ENCODE measurements around the gene KIF12.
"Not testable (repeated sequence)": the region's sequence is repeated elsewhere in the genome, so short reads cannot be mapped to it uniquely, and the experiment has no call there.

The KIF12 gene

DNA sequence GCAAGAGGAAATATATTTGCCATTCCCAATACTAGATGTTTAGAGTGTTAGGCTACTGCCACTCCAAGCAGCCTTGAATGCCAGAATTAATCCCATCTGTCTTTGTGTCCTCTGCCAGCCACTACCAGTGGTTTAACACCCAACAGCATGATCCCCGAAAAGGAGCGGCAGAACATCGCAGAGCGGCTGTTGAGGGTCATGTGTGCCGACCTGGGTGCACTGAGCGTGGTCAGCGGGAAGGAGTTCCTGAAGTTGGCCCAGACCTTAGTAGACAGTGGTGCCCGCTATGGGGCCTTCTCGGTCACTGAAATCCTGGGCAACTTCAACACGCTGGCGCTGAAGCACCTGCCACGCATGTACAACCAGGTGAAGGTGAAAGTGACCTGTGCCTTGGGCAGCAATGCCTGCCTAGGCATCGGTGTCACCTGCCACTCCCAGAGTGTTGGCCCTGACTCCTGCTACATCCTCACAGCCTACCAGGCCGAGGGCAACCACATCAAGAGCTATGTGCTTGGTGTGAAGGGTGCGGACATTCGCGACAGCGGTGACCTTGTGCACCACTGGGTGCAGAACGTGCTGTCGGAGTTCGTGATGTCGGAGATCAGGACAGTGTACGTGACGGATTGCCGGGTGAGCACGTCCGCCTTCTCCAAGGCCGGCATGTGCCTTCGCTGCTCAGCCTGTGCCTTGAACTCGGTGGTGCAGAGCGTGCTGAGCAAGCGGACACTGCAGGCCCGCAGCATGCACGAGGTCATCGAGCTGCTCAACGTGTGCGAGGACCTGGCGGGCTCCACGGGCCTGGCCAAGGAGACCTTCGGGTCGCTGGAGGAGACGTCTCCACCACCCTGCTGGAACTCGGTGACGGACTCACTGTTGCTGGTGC lies 50.3 kb downstream of the KIF12 start:
- DNase-seq (ENCODE audit: low spot score): no peak
- TF ChIP-seq, protein P1, sequence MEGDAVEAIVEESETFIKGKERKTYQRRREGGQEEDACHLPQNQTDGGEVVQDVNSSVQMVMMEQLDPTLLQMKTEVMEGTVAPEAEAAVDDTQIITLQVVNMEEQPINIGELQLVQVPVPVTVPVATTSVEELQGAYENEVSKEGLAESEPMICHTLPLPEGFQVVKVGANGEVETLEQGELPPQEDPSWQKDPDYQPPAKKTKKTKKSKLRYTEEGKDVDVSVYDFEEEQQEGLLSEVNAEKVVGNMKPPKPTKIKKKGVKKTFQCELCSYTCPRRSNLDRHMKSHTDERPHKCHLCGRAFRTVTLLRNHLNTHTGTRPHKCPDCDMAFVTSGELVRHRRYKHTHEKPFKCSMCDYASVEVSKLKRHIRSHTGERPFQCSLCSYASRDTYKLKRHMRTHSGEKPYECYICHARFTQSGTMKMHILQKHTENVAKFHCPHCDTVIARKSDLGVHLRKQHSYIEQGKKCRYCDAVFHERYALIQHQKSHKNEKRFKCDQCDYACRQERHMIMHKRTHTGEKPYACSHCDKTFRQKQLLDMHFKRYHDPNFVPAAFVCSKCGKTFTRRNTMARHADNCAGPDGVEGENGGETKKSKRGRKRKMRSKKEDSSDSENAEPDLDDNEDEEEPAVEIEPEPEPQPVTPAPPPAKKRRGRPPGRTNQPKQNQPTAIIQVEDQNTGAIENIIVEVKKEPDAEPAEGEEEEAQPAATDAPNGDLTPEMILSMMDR (conservative IDR thresholded peaks at IDR 0.05; ENCODE audit: low read depth): no peak
- H3K27ac ChIP-seq: no peak overlapping the region
- CTCF ChIA-PET: no interaction called here
- POLR2A ChIA-PET (ENCODE audit: low non-redundant PET): no interaction called here

GRCh38 chr9:114047717-114048116 lies 51.4 kb downstream of the KIF12 start:
- DNase-seq (ENCODE audit: low spot score): no peak
- no peak overlapping the region for H3K27ac ChIP-seq
- ChIA-PET POLR2A (ENCODE audit: low non-redundant PET) (no interaction called here), CTCF (interaction anchor here (0.6 kb wide), 1 partner anchor 255 kb away, joined by 4 read pairs; no protein-coding TSS in a partner anchor)
- TF ChIP-seq, protein P1 (conservative IDR thresholded peaks at IDR 0.05; ENCODE audit: low read depth): no peak

GRCh38 chr9:114046875-114047274 lies 52.2 kb downstream of the KIF12 start:
- CTCF ChIA-PET: interaction anchor here (0.6 kb wide), 1 partner anchor 255 kb away, joined by 4 read pairs; no protein-coding TSS in a partner anchor
- no peak for DNase-seq (ENCODE audit: low spot score)
- H3K27ac ChIP-seq: no peak overlapping the region
- POLR2A ChIA-PET (ENCODE audit: low non-redundant PET): interaction anchor here (0.6 kb wide), 1 partner anchor 11 kb away, joined by 7 read pairs; no protein-coding TSS in a partner anchor
- TF ChIP-seq, protein P1 (conservative IDR thresholded peaks at IDR 0.05; ENCODE audit: low read depth): no peak

- CTCF ChIA-PET: no interaction called here
- H3K27ac ChIP-seq: no peak overlapping the region
Observed at GRCh38 chr9:114046237-114046755, 52.8 kb downstream of the KIF12 start.

DNA sequence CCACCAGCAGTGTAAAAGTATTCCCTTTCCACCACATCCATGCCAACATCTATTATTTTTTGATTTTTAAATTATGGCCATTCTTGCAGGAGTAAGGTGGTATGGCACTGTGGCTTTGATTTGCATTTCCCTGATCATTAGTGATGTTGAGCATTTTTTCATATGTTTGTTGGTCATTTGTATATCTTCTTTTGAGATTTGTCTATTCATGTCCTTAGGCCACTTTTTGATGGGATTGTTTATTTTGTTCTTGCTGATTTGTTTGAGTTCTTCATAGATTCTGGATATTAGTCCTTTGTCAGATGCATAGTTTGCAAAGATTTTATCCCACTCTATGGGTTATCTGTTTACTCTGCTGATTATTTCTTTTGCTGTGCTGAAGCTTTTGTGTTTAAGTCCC lies 55.4 kb downstream of the KIF12 start:
- CTCF ChIA-PET: interaction anchor here (0.9 kb wide), 1 partner anchor 19 kb away, joined by 3 read pairs; no protein-coding TSS in a partner anchor
- H3K27ac ChIP-seq; POLR2A ChIA-PET (ENCODE audit: low non-redundant PET); DNase-seq (ENCODE audit: low spot score): not testable (repeated sequence)

More at GRCh38 chr9:114046237-114046755, 52.8 kb downstream of the KIF12 start:
- POLR2A ChIA-PET (ENCODE audit: low non-redundant PET): no interaction called here
- TF ChIP-seq, protein P1 (conservative IDR thresholded peaks at IDR 0.05; ENCODE audit: low read depth): no peak
- no peak for DNase-seq (ENCODE audit: low spot score)

All from RWPE1 (cell line).